ENCODE measurements around the gene C3orf49. TPM values are rescaled to one million over a fixed set of nuclear protein-coding genes. Genes with fewer than 3 reads are reported as not detected.
A peak's percentile ranks its signal among the peaks of the same experiment; 100 is the strongest.

Gene C3orf49
- total RNA-seq, 4 donors from 2014 or later = not detected

DNA sequence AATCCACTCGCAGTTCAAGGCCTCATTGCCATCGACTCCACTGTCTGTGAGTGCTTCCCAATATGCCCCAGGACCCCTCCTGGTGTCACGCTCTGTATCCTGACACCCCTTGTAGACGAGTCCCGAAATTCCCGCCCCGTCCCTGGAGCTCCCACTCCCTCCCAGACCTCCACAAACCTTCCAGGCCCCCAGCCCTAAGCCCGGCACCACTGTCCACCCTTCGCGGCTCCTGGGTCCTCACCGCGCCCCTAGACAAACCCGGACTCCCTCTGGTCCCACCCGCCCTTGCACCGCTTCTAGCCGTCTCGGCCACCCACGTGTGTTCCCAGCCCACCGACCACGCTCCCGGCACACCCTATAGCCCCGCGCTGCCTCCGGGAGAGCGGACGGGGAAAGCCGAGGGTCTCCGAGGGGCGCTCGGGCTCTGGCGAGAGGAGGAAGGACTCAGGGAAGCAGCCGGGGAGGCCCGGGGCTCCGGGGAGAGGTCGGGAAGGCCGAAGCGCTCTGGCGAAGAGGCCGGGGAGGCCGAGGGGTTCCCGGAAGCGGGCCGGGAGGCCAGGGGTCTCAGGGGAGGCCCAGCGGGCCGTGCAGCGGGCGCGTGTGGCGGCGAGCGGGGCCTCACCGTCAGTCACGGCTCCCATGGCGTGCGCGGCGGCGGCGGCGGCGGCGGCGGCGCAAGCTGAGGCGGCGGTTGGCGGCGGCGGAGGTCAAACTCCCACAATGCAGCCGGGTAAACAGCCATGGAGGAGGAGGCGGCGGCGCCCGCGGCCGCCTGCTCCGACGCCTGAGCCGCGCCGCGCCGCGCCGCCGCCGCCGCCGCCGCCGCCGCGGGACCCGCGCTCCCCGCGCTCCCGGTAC, 44.3 kb downstream of the C3orf49 start, which contains the start of the genes ATXN7 and THOC7:
Gene ATXN7 (plus strand): TSS at position 718 of the 858 bp plus-strand sequence. CDS start 48,732 bp downstream, outside the sequence.
Gene THOC7 (minus strand): TSS at position 656 of the 858 bp plus-strand sequence. CDS start 15 bp downstream, at position 641.
- TF ChIP-seq CTCF (IDR thresholded peaks at IDR 0.05) (no peak), EP300 (IDR thresholded peaks at IDR 0.05) (no peak), POLR2A (IDR thresholded peaks at IDR 0.05) (no peak)
- H3K4me3 ChIP-seq = peak within 1 kb of the TSS; percentile 97 to 99 (median 98)
- no peaks in the 10 kb centered on the region for H3K9me3 ChIP-seq
- peak; percentile 18 to 25 for DNase-seq (ENCODE audit: low spot score in 2 of 2)
- no peaks in the 10 kb centered on the region for H3K36me3 ChIP-seq
- H3K27me3 ChIP-seq = no peaks in the 10 kb centered on the region
- peaks cover 0 to 39% (median 8%) of the 10 kb centered on the region in 4 donors for H3K4me1 ChIP-seq
- 1% methylated on average over 41 to 60 of the region's 98 CpGs for WGBS, 2 donors
- peak within 1 kb of the TSS; percentile 94 to 97 (median 96) for H3K27ac ChIP-seq

GRCh38 chr3:63864008-63864964, 45.2 kb downstream of the C3orf49 start:
- 0 to 1% methylated on average over 49 to 54 of the region's 93 CpGs for WGBS, 2 donors
- TF ChIP-seq EP300 (IDR thresholded peaks at IDR 0.05) (peak in 1 of 2 donors; percentile 10), POLR2A (IDR thresholded peaks at IDR 0.05) (no peak), CTCF (IDR thresholded peaks at IDR 0.05) (no peak)
- Histone ChIP-seq H3K27me3 (no peaks in the 10 kb centered on the region), H3K36me3 (no peaks in the 10 kb centered on the region), H3K27ac (peak overlapping the region; percentile 67 to 96 (median 95)), H3K4me1 (peaks cover 0 to 37% (median 8%) of the 10 kb centered on the region in 4 donors), H3K4me3 (peak overlapping the region; percentile 81 to 99 (median 98)), H3K9me3 (no peaks in the 10 kb centered on the region)
- DNase-seq (ENCODE audit: low spot score in 2 of 2) = peak in 1 of 2 donors; percentile 58

GRCh38 chr3:63864965-63865327, 45.8 kb downstream of the C3orf49 start:
- TF ChIP-seq POLR2A (IDR thresholded peaks at IDR 0.05) (no peak), CTCF (IDR thresholded peaks at IDR 0.05) (no peak), EP300 (IDR thresholded peaks at IDR 0.05) (no peak)
- no peak for DNase-seq (ENCODE audit: low spot score in 2 of 2)
- 2 to 6% methylated on average over 3 of the region's 3 CpGs for WGBS, 2 donors
- no peaks in the 10 kb centered on the region for H3K36me3 ChIP-seq
- no peaks in the 10 kb centered on the region for H3K9me3 ChIP-seq
- H3K4me3 ChIP-seq = peak overlapping the region; percentile 81 to 99 (median 98)
- H3K27ac ChIP-seq = peak overlapping the region; percentile 67 to 96 (median 95)
- H3K4me1 ChIP-seq = peaks cover 0 to 37% (median 8%) of the 10 kb centered on the region in 4 donors
- H3K27me3 ChIP-seq = no peaks in the 10 kb centered on the region

- DNase-seq (ENCODE audit: low spot score in 2 of 2) = no peak
- H3K4me1 ChIP-seq = peaks cover 0 to 31% (median 8%) of the 10 kb centered on the region in 4 donors
- TF ChIP-seq CTCF (IDR thresholded peaks at IDR 0.05) (no peak), POLR2A (IDR thresholded peaks at IDR 0.05) (no peak), EP300 (IDR thresholded peaks at IDR 0.05) (no peak)
- H3K27me3 ChIP-seq = no peaks in the 10 kb centered on the region
- H3K9me3 ChIP-seq = no peaks in the 10 kb centered on the region
- WGBS, 2 donors = 90 to 92% methylated on average over 1 of the region's 1 CpG
- no peaks in the 10 kb centered on the region for H3K36me3 ChIP-seq
- H3K4me3 ChIP-seq = no peak overlapping the region
- H3K27ac ChIP-seq = no peak overlapping the region
Observed at GRCh38 chr3:63867225-63867624, 48.1 kb downstream of the C3orf49 start.

Measured in tibial nerve (tissue), 4 donors.